KMS-11 (cell line): Measurements from ENCODE around the gene CDX1.

Experiments used
- H2AFZ ChIP-seq: fragments of 200-600 bp; sonication (generic); 2 replicates; pipeline ENCODE4 v1.6.1; 2016; ENCODE audit warnings: antibody characterized with exemption, mixed run types, low read depth
- H3K27ac ChIP-seq: fragments of 200-600 bp; sonication (generic); 2 replicates; pipeline ENCODE4 v1.6.1; 2016; ENCODE audit warnings: mild to moderate bottlenecking, mixed run types
- H3K27me3 ChIP-seq: fragments of 200-600 bp; sonication (generic); 2 replicates; pipeline ENCODE4 v1.6.1; 2017; ENCODE audit warnings: mild to moderate bottlenecking, low read depth, mixed run types, moderate library complexity; ENCODE audit not compliant: insufficient read depth
- H3K36me3 ChIP-seq: fragments of 200-600 bp; sonication (generic); 2 replicates; pipeline ENCODE4 v1.6.1; 2017; ENCODE audit warnings: mild to moderate bottlenecking, mixed run types; ENCODE audit not compliant: insufficient read depth
- H3K4me1 ChIP-seq: fragments of 200-600 bp; sonication (generic); 2 replicates; pipeline ENCODE4 v1.6.1; 2016; ENCODE audit warnings: mild to moderate bottlenecking, low read depth, mixed run types; ENCODE audit not compliant: poor library complexity, severe bottlenecking
- H3K4me2 ChIP-seq: fragments of 200-600 bp; sonication (generic); 2 replicates; pipeline ENCODE4 v1.7.0; 2016; ENCODE audit warnings: mild to moderate bottlenecking, mixed run types
- H3K4me3 ChIP-seq: fragments of 200-600 bp; sonication (generic); IDR thresholded peaks from 2 replicates; pipeline ENCODE4 v1.6.1; 2017; ENCODE audit warnings: low read depth, low read length, mixed read lengths; ENCODE audit not compliant: insufficient read depth
- H3K79me2 ChIP-seq: fragments of 200-600 bp; sonication (generic); 2 replicates; pipeline ENCODE4 v1.6.1; 2016; ENCODE audit warnings: low read depth, mixed run types; ENCODE audit not compliant: insufficient read depth
- H3K9ac ChIP-seq: fragments of 200-600 bp; sonication (generic); 2 replicates; pipeline ENCODE4 v1.6.1; 2016; ENCODE audit warnings: mild to moderate bottlenecking, mixed run types
- H4K20me1 ChIP-seq: fragments of 200-600 bp; sonication (generic); 2 replicates; pipeline ENCODE4 v1.6.1; 2016; ENCODE audit warnings: mild to moderate bottlenecking, mixed run types; ENCODE audit not compliant: insufficient read depth
- TF ChIP-seq, protein P1 (sequence below): fragments of 200-600 bp; sonication (generic); conservative IDR thresholded peaks from 2 replicates; pipeline ENCODE4 v1.6.1; 2017; ENCODE audit warnings: low read depth, mild to moderate bottlenecking, antibody characterized with exemption, low read length, moderate library complexity, mixed read lengths

CDX1 gene

GRCh38 chr5:150149618-150150017, 17.0 kb upstream of the CDX1 start:
- no peaks in the 10 kb centered on the region for H3K27me3 ChIP-seq
- H3K79me2 ChIP-seq: no peaks in the 10 kb centered on the region
- H2AFZ ChIP-seq: no peak overlapping the region
- no peak overlapping the region for H3K27ac ChIP-seq
- no peaks in the 10 kb centered on the region for H3K36me3 ChIP-seq
- TF ChIP-seq, protein P1, sequence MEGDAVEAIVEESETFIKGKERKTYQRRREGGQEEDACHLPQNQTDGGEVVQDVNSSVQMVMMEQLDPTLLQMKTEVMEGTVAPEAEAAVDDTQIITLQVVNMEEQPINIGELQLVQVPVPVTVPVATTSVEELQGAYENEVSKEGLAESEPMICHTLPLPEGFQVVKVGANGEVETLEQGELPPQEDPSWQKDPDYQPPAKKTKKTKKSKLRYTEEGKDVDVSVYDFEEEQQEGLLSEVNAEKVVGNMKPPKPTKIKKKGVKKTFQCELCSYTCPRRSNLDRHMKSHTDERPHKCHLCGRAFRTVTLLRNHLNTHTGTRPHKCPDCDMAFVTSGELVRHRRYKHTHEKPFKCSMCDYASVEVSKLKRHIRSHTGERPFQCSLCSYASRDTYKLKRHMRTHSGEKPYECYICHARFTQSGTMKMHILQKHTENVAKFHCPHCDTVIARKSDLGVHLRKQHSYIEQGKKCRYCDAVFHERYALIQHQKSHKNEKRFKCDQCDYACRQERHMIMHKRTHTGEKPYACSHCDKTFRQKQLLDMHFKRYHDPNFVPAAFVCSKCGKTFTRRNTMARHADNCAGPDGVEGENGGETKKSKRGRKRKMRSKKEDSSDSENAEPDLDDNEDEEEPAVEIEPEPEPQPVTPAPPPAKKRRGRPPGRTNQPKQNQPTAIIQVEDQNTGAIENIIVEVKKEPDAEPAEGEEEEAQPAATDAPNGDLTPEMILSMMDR: no peak
- no peak overlapping the region for H3K4me3 ChIP-seq
- no peak overlapping the region for H3K9ac ChIP-seq
- H3K4me1 ChIP-seq: no peaks in the 10 kb centered on the region
- no peaks in the 10 kb centered on the region for H4K20me1 ChIP-seq
- no peak overlapping the region for H3K4me2 ChIP-seq

DNA sequence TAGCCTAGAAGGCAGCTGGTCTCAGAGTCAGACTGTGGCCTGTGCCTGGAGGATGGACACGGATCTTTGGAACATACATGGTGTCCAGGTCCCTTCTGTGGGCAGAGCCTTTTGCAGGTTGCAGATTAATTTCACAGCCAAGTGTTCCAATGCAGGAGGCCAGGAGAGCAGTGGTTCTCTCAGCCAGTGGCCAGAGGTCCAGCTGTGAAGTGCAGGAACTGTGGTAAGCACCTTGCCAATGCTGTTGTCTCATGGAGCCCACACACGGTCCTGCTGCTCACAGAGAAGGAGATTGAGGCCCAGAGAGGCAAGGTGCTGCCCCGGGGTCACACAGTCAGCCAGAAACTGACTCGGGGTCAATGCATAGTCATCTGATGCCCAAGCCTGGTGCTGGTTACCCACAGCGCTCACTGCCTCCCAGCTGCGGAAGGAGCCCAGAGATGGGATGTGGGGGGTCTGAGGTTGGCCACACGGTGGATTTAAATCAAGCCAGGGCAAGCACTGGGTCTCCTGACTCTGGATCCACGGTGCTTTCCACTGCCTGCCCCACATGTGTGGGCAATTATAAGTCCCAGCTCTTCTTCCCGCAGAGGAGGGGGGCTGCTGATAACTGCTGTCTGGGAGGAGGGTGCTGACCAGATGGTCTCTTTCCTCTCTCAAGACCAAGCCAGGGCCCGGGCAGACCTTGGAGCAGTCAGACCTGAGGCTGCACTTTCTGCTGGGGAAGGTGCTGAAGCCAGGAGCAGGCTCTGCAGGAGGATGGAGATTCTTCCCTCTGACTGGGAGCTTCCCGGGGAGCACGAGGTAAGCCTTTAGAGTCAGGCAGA, 13.7 kb upstream of the CDX1 start:
- H3K27ac ChIP-seq: no peak overlapping the region
- H3K4me2 ChIP-seq: no peak overlapping the region
- H3K9ac ChIP-seq: no peak overlapping the region
- no peaks in the 10 kb centered on the region for H3K36me3 ChIP-seq
- no peaks in the 10 kb centered on the region for H4K20me1 ChIP-seq
- TF ChIP-seq, protein P1: no peak
- no peaks in the 10 kb centered on the region for H3K79me2 ChIP-seq
- peaks cover 4% of the 10 kb centered on the region for H3K4me1 ChIP-seq
- no peak overlapping the region for H3K4me3 ChIP-seq
- H2AFZ ChIP-seq: no peak overlapping the region
- H3K27me3 ChIP-seq: no peaks in the 10 kb centered on the region

- no peak overlapping the region for H3K27ac ChIP-seq
- no peak overlapping the region for H3K4me3 ChIP-seq
- H2AFZ ChIP-seq: no peak overlapping the region
- H3K9ac ChIP-seq: no peak overlapping the region
- no peak overlapping the region for H3K4me2 ChIP-seq
- no peaks in the 10 kb centered on the region for H4K20me1 ChIP-seq
- H3K79me2 ChIP-seq: no peaks in the 10 kb centered on the region
- no peaks in the 10 kb centered on the region for H3K27me3 ChIP-seq
- no peaks in the 10 kb centered on the region for H3K36me3 ChIP-seq
- TF ChIP-seq, protein P1: no peak
- H3K4me1 ChIP-seq: peaks cover 4% of the 10 kb centered on the region
Measured at GRCh38 chr5:150153483-150153882, 13.1 kb upstream of the CDX1 start.

- H3K36me3 ChIP-seq: no peaks in the 10 kb centered on the region
- TF ChIP-seq, protein P1: no peak
- H3K27ac ChIP-seq: no peak overlapping the region
- H3K4me3 ChIP-seq: no peak overlapping the region
- H3K9ac ChIP-seq: no peak overlapping the region
- H3K4me1 ChIP-seq: peaks cover 4% of the 10 kb centered on the region
- H3K4me2 ChIP-seq: no peak overlapping the region
- no peaks in the 10 kb centered on the region for H3K79me2 ChIP-seq
- H3K27me3 ChIP-seq: no peaks in the 10 kb centered on the region
- H2AFZ ChIP-seq: no peak overlapping the region
- H4K20me1 ChIP-seq: no peaks in the 10 kb centered on the region
Measured at GRCh38 chr5:150153957-150154617, 12.5 kb upstream of the CDX1 start.
